Liver (tissue), 9 donors: ENCODE measurements around the gene ADGRB2. TPM values are rescaled to one million over a fixed set of nuclear protein-coding genes. Genes with fewer than 3 reads are reported as not detected.

Source experiments
- DNase-seq: peaks from one replicate; pipeline ENCODE4 v3.0.0-alpha.2; 2017; ENCODE audit warnings: low spot score
- H3K27ac ChIP-seq, 2 donors: one replicate each; pipeline ENCODE4 v1.7.0; 2013; ENCODE audit warnings: inconsistent platforms in 2 of 2, low read length in 2 of 2, control low read depth in 1 of 2, low read depth in 1 of 2, mild to moderate bottlenecking in 1 of 2
- H3K27me3 ChIP-seq, 4 donors: one replicate each; pipeline versions ENCODE4 v1.6.1 to v1.7.0; 2013; ENCODE audit warnings: low read length in 3 of 4, inconsistent platforms in 1 of 4, mild to moderate bottlenecking in 1 of 4, moderate library complexity in 1 of 4; ENCODE audit not compliant: control insufficient read depth in 4 of 4, insufficient read depth in 4 of 4
- H3K36me3 ChIP-seq, 4 donors: one replicate each; pipeline versions ENCODE4 v1.6.1 to v1.7.0; 2013; ENCODE audit warnings: low read length in 3 of 4, mild to moderate bottlenecking in 3 of 4, low read depth in 1 of 4, moderate library complexity in 1 of 4; ENCODE audit not compliant: control insufficient read depth in 4 of 4, insufficient read depth in 3 of 4
- H3K4me1 ChIP-seq, 4 donors: one replicate each; pipeline versions ENCODE4 v1.6.1 to v1.7.0; 2013; ENCODE audit warnings: low read length in 3 of 4, mild to moderate bottlenecking in 3 of 4, moderate library complexity in 1 of 4; ENCODE audit not compliant: control insufficient read depth in 4 of 4, insufficient read depth in 4 of 4
- H3K4me3 ChIP-seq, 3 donors: one replicate each; pipeline versions ENCODE4 v1.6.1 to v1.7.0; 2013; ENCODE audit warnings: low read length in 3 of 3, control low read depth in 1 of 3, low read depth in 1 of 3, mild to moderate bottlenecking in 1 of 3
- H3K9ac ChIP-seq, 2 donors: one replicate each; pipeline ENCODE4 v1.7.0; 2013; ENCODE audit warnings: low read length in 2 of 2, mild to moderate bottlenecking in 2 of 2, moderate library complexity in 2 of 2, control low read depth in 1 of 2, low read depth in 1 of 2
- H3K9me3 ChIP-seq, 4 donors: one replicate each; pipeline versions ENCODE4 v1.6.1 to v1.7.0; 2013; ENCODE audit warnings: low read length in 3 of 4; ENCODE audit not compliant: control insufficient read depth in 4 of 4
- ATF3 ChIP-seq: IDR thresholded peaks from 2 replicates; pipeline ENCODE4 v1.6.1; 2016; ENCODE audit warnings: antibody characterized with exemption
- CTCF ChIP-seq: fragments of 150-350 bp; IDR thresholded peaks from 2 replicates; pipeline ENCODE4 v1.5.1; 2017; ENCODE audit warnings: improper control_type of control experiment, low read depth, low read length; ENCODE audit not compliant: missing input control
- FOXA1 ChIP-seq: IDR thresholded peaks from 2 replicates; pipeline ENCODE4 v1.6.1; 2016; ENCODE audit warnings: antibody characterized with exemption
- FOXA2 ChIP-seq: IDR thresholded peaks from 2 replicates; pipeline ENCODE4 v1.6.1; 2016; ENCODE audit warnings: antibody characterized with exemption
- HNF4A ChIP-seq, 2 donors: conservative IDR thresholded peaks; 2 replicates each; pipeline ENCODE4 v1.6.1; 2016; ENCODE audit warnings: antibody characterized with exemption in 2 of 2, mild to moderate bottlenecking in 2 of 2
- HNF4G ChIP-seq: IDR thresholded peaks from 2 replicates; pipeline ENCODE4 v1.6.1; 2016; ENCODE audit warnings: antibody characterized with exemption
- JUND ChIP-seq, 2 donors: IDR thresholded peaks; 2 replicates each; pipeline ENCODE4 v1.6.1; 2016; ENCODE audit warnings: antibody characterized with exemption in 2 of 2
- NR2F2 ChIP-seq: IDR thresholded peaks from 2 replicates; pipeline ENCODE4 v1.6.1; 2016; ENCODE audit warnings: antibody characterized with exemption
- RAD21 ChIP-seq, 2 donors: IDR thresholded peaks; 2 replicates each; pipeline ENCODE4 v1.6.1; 2016; ENCODE audit warnings: antibody characterized with exemption in 2 of 2, mild to moderate bottlenecking in 2 of 2
- REST ChIP-seq: IDR thresholded peaks from 2 replicates; pipeline ENCODE4 v1.6.1; 2016; ENCODE audit warnings: antibody characterized with exemption, mild to moderate bottlenecking
- RXRA ChIP-seq, 2 donors: IDR thresholded peaks; 2 replicates each; pipeline ENCODE4 v1.6.1; 2017 to 2018; ENCODE audit warnings: antibody characterized with exemption in 2 of 2, mild to moderate bottlenecking in 1 of 2
- SP1 ChIP-seq: IDR thresholded peaks from 2 replicates; pipeline ENCODE4 v1.6.1; 2018; ENCODE audit warnings: antibody characterized with exemption, mild to moderate bottlenecking
- YY1 ChIP-seq: IDR thresholded peaks from 2 replicates; pipeline ENCODE4 v1.6.1; 2016; ENCODE audit warnings: antibody characterized with exemption, mild to moderate bottlenecking
- WGBS: extraction: QIAGEN DNeasy Blood & Tissue Kit; methylation state at CpG from one replicate; pipeline ENCODE4 v1.1.7; 2013; 5-methylcytosine and 5-hydroxymethylcytosine counted together
- polyA plus RNA-seq, 2 donors: library from polyadenylated mRNA; stranded (reverse) in 1 of 2; unstranded in 1 of 2; fragments of 200-250 nt in 1 of 2; fragments of >200 nt in 1 of 2; fragmentation: Nextera tagmentation in 1 of 2; extraction: Ambion mirVana in 1 of 2; gene quantifications; one replicate each; pipeline versions ENCODE4 v1.2.1 to v1.2.3, GENCODE V29; 2013 to 2015
- total RNA-seq, 2 donors: library from RNA; depleted of rRNA; stranded (reverse); fragments of >200 nt; gene quantifications; one replicate each; pipeline ENCODE4 v1.2.3, GENCODE V29; 2014
- TF ChIP-seq, protein P1 (sequence below): IDR thresholded peaks from 2 replicates; pipeline ENCODE4 v1.6.1; 2016; ENCODE audit warnings: antibody characterized with exemption
- donor health status: healthy.
- donor health status: healthy.
- donor health status: healthy.
- donor health status: healthy.
- donor health status: healthy.

Gene ADGRB2
- total and polyA plus RNA-seq, 4 donors = under 0.01 to 0.05 (median 0.05) TPM; not detected in 1

- TF ChIP-seq ATF3 (no peak), FOXA2 (no peak), JUND (IDR thresholded peaks at IDR 0.05) (no peak), RAD21 (IDR thresholded peaks at IDR 0.05) (no peak), YY1 (no peak), HNF4G (no peak)
These were observed 4.3 kb upstream of the ADGRB2 start (continued) for GRCh38 chr1:31768407-31768907.

DNA sequence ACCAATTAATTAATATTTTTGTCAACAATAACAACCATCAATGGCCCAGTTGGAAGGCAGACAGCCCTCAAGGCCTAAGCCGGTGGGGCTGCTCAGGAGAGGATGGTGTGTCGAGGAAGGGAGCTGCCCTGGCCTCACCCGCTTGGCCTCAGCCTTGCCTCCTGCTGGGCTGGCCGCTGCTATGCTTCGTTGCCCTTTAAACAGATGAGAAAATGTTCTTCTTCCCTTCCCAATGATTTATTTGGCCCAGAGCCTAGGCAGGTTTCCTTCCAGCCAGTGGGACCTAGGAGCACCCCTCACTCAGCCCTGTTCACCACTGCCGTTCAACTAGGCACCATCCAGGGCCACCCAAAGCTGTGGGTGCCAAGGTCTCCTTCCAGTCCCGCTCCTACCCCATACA is 3.1 kb upstream of the ADGRB2 start:
- peaks cover 3 to 19% (median 11%) of the 10 kb centered on the region in 4 donors for H3K4me1 ChIP-seq
- 90% methylated on average over 7 of the region's 7 CpGs for WGBS

More for the DNA sequence above, 3.1 kb upstream of the ADGRB2 start:
- DNase-seq = no peak
- Histone ChIP-seq H3K4me3 (no peak overlapping the region), H3K27me3 (peaks cover 2 to 13% (median 6%) of the 10 kb centered on the region in 4 donors), H3K9ac (no peak overlapping the region), H3K9me3 (no peaks in the 10 kb centered on the region), H3K36me3 (no peaks in the 10 kb centered on the region), H3K27ac (no peak overlapping the region)
- TF ChIP-seq RXRA (IDR thresholded peaks at IDR 0.05) = no peak
- no peak for TF ChIP-seq SP1
- TF ChIP-seq CTCF = no peak
- no peak for TF ChIP-seq ATF3
- no peak for TF ChIP-seq REST
- TF ChIP-seq YY1 = no peak
- TF ChIP-seq NR2F2 = no peak
- no peak for TF ChIP-seq RAD21 (IDR thresholded peaks at IDR 0.05)
- TF ChIP-seq, protein P1, sequence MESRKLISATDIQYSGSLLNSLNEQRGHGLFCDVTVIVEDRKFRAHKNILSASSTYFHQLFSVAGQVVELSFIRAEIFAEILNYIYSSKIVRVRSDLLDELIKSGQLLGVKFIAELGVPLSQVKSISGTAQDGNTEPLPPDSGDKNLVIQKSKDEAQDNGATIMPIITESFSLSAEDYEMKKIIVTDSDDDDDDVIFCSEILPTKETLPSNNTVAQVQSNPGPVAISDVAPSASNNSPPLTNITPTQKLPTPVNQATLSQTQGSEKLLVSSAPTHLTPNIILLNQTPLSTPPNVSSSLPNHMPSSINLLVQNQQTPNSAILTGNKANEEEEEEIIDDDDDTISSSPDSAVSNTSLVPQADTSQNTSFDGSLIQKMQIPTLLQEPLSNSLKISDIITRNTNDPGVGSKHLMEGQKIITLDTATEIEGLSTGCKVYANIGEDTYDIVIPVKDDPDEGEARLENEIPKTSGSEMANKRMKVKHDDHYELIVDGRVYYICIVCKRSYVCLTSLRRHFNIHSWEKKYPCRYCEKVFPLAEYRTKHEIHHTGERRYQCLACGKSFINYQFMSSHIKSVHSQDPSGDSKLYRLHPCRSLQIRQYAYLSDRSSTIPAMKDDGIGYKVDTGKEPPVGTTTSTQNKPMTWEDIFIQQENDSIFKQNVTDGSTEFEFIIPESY = no peak
- TF ChIP-seq FOXA1 = no peak
- TF ChIP-seq HNF4A (conservative IDR thresholded peaks at IDR 0.05) = no peak
